ENCODE measurements around the gene EFCAB11.

The EFCAB11 gene

GRCh38 chr14:89858089-89858488 is 96.4 kb downstream of the EFCAB11 start:
- no peak for DNase-seq

- DNase-seq: no peak
Observed at GRCh38 chr14:89856871-89857345, 97.6 kb downstream of the EFCAB11 start.

GRCh38 chr14:89855961-89856656 is 98.4 kb downstream of the EFCAB11 start:
- no peak for DNase-seq

GRCh38 chr14:89853936-89854693 is 100.4 kb downstream of the EFCAB11 start:
- no peak for DNase-seq

DNA sequence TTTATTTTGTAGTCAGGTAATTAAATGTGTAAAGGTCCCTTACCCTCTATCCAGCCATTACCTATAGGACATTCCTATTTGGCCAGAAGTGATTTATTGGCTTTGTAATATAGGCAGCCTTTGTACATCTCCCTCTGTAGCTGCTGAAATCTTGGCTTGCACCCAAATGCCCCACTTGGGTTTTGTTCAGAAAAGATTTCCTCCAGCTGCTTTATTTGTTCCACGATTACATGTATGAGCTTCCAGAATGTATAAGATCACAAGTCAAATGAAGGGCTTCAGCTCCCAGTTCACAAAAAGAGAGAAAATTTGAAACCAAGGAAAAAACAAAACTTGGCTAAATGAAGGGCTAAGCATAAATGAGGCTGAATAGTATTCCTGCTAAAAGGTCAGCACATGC is 103.4 kb downstream of the EFCAB11 start:
- no peak for DNase-seq

GRCh38 chr14:89849931-89850330 is 104.6 kb downstream of the EFCAB11 start:
- no peak for DNase-seq

DNA sequence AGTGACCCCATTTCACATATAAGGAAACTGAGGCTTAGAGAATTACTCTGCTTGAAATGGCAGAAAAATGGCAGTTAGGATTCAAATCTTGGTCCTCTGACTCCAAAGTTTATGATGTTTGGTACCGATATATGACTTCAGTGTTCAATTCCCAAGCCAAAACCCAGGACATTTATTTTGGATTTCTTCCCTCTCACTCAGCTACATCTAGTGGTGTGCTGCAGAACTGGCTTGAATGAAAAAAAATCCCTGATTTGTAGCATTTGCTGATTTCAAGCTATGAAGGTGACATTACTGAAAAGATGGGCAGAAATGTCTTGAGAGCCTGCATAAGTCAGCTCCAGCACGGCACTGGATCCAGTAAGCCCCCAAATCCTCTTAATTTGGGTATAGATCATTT is 106.4 kb downstream of the EFCAB11 start:
- no peak for DNase-seq

DNA sequence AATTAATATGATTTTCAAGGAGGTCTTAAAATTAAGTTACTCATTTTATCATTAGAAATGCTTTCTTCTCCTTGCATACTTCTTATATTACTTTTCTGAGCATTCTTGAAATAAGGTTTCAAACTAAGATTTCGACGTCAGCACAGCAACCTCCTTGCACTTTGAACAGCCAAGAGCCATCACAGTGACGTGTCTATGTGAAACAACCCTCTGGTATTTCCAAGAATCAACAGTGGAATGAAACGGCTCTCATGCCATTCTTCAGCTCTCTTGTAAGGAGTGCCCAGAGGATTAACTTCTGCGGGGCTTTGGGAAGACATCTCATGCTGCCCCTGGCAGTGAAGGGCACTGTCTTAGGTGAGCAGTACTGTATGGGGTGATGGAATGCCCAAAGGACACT is 109.2 kb downstream of the EFCAB11 start:
- DNase-seq: no peak

DNA sequence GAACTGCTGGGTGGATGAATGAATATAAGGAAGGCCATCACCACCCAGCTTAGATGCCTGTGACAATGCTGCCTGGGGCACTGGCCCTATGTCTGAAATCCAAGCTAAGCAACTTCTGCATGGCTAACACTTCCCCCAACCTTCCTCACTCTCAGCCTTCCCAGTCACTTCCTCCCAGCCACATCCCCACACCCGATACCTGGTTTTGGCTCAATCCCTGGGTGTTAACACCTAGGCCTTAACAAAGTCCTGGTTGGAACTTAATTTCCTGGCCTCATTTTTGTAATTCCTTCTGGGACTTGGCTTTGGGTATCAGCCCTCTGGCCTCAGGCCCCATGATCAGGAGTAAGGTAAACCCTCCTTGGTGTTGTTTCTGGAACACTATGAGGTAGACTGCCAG is 110.0 kb downstream of the EFCAB11 start:
- no peak for DNase-seq

- DNase-seq: no peak
Observed at GRCh38 chr14:89842837-89843236, 111.7 kb downstream of the EFCAB11 start.

DNA sequence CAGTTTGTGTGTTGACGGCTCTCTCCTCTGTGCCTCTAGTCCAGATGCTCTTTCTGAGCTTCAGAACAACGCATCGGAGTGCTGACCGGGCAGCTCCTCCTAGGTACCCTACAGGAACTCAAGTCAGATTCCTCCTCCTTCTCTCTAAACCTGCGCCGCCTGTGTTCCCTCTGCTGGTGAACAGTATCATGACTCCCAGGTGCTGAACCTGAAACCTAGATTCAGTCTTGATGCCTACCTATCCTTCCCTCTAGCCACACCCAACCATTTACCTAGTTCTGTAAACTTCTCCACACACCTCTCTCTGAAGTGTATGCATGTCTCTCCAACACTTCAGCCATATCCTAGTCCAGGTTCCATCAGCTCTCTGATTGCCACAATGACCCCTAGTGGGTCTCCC is 112.7 kb downstream of the EFCAB11 start:
- no peak for DNase-seq

DNA sequence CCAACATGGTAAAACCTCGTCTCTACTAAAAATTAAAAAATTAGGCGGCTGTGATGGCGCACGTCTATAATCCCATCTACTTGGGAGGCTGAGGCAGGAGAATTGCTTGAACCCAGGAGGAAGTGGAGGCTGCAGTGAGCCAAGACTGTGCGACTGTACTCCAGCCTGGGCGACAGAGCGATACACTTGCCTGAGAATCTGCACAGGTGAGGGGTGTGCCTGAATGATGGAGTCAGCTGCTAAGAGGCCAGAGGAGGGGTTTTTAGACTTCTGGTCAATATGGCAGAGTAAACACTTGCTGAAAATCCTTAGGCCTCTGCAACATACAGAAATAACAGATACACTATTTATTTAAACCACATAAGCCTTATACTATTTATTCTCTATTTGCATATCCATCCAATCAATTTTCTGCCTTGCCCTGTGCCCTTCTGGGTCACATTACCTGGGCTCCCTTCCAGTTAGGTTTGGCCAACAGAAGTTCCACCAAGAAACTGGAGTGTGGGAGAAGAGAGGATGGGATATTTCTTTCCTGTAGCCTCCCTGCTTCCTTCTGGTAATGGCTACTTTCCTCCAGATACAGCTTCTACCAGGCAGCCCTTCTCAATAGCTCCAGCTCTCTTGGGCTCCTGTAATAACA is 117.6 kb downstream of the EFCAB11 start:
- DNase-seq: no peak

DNA sequence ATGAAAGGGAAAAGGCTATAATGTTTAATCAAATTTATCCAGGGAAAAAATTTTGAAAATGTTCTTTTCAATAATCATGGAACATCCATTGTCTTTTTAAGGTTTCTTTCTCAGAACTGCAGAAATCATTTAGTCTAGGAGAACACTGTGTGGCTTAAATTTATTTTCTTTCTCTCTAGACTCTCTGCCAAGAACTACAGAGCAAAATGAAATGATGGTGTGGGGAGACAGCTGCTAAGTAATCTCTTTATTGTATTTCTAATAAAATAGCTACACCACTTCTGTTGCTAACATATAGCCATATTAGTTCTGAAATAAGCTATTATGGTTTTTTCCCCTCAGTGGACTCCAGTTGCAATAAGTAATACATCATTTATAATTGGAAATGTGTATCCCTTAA is 120.9 kb downstream of the EFCAB11 start:
- DNase-seq: no peak

GRCh38 chr14:89833120-89833532 is 121.4 kb downstream of the EFCAB11 start:
- DNase-seq: no peak

- DNase-seq: no peak
Observed at GRCh38 chr14:89828471-89829165, 125.9 kb downstream of the EFCAB11 start.

DNA sequence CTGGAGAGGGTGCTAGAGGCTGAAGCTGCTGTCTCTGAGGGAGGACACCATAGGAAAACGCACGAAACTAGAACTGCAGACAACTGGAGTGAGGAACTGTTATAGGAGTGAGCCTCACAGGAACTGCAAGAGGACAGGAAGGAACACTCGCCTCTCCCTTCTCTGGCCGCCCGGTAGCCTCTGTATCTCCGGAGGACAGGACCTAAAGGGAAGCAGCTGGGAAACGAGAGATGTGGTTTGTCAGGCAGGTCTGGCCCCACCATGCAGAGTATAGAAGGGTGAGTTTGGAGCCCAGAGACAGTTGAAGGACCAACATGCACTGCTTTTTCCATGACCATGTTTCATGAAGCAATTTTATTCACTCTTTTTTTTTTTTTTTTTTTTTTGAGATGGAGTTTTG is 127.3 kb downstream of the EFCAB11 start:
- DNase-seq: no peak

DNA sequence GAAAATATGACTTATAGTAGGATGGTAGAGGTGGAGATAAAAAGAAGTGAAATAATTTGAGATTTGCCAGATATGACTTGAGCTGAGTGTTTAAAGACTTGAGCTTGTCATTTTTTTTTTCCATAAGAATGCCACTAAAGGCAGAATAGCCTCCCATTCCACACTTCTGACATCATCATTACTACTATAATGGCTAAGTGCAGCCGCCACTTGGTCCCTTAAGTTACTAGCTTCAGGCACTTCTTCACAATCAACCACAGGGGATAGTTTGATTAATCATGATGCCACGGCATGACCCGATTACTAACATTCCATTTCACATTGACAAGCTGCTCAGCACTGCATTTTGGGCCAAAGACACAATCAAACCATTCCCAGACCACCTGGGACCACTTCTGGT is 127.9 kb downstream of the EFCAB11 start:
- no peak for DNase-seq

- DNase-seq: no peak
Observed at GRCh38 chr14:89823743-89824142, 130.8 kb downstream of the EFCAB11 start.

GRCh38 chr14:89814126-89814525 is 140.4 kb downstream of the EFCAB11 start:
- DNase-seq: no peak

DNA sequence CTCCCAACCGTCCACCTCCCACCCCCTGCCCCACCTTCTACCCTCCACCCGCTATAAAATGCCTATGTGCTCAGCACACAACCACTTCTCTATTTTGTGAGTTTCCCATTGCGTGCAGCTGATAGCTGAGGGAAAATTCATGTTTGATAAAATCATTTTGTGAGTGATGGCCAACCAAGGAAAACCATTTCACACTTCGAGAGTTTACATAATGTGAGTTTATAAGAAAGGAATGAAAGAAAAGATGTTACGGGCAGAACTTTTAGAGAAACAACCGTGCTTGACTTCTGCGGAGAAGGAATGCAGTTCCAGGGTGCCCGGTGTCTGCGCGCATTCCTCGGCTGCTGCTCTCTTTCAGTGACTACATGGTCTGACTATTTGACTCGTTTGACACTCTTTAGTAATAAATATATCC is 140.9 kb downstream of the EFCAB11 start:
- DNase-seq: no peak

DNA sequence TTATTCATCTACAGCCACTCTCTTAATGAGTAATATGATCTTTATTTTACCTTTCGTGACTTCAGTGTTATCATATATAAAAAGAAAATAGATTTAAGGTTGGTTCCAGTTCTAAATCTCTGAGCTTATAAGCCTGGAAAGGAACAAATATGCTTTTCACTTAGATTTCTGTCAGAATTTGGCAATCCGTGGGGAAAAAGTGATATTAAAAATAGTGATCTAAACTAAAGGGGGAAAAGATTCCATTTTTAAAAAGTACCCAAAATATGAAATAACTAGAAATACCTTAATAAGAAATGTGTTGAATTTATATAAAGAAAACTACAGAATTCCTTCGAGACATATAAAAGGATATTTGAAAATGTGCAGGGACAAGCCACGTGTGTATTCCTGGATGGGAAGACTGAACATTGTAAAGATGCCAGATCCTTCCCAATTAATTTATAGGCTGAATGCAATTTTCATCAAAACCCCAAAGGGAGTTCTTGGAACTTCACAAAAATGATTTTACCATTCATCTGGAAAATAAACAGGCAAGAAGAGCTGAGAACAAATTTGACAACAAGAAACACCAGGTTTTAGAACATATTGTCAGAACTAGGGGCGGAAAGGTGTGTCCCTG is 142.5 kb downstream of the EFCAB11 start:
- no peak for DNase-seq

DNA sequence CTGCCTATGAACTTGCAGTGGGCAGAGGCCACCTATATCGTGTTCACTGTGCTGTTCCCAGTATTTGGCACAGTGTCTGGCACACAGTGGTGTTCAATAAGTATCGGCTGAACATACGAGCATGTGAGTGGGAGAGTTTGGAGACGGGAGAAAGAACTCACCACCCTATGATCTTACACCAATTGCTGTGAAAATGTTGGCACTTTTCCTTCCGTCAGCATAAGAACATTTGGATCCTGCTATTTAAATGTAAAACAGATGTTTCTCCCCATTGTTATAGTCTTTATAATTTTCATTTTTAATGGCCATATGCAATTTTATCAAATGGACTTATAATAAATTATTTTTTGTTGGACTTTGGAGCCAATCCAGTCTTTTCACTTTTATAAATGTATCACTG is 144.4 kb downstream of the EFCAB11 start:
- no peak for DNase-seq

DNA sequence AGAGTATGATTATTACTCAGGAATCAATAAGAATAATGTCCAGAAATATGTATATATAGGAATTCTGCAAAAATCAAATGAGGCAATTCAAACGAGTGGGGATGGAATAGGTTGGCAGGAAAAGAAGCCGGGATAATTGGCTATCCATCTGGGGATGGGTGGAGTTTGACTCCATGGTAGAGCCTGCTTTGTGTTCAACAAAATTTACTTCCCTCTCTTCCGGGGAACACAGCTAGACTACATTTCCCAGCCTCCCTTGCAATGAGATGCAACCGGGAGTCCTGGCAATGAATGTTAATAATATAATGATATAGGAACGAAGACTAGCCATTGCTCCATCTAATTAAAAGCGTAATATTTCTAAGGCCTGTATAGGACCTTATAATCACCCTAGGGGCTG is 146.6 kb downstream of the EFCAB11 start:
- no peak for DNase-seq

Measured in AML-193 (cell line).